Measurements from ENCODE around the gene DNAH6.

The DNAH6 gene

DNA sequence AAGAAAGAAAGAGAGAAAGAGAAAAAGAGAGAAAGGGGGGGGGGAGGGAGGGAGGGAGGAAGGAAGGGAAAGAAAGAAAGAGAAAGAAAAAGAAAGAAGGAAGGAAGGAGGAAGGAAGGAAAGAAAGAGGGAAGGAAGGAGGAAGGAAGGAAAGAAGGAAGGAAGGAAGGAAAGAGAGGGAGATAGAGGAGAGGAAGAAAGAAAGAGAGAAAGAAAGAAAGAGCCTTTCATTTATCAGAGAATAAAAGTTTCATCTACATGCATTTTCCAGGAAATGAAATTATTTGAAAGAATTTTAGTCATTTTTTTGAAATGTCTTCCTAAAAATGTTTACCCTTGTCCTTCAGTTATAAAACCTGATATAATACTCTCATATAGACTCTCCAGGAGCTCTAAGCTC is 192.1 kb downstream of the DNAH6 start:
- Histone ChIP-seq H3K27me3 (ENCODE audit: control insufficient read depth, insufficient read depth, low read length) (no peaks in the 10 kb centered on the region), H3K36me3 (ENCODE audit: control insufficient read depth, insufficient read depth, low read length) (no peaks in the 10 kb centered on the region), H3K4me1 (ENCODE audit: control insufficient read depth, insufficient read depth, low read length) (no peaks in the 10 kb centered on the region), H3K27ac (ENCODE audit: low read length) (no peak overlapping the region), H3K4me3 (ENCODE audit: low read length) (no peak overlapping the region), H3K9me3 (ENCODE audit: control insufficient read depth, insufficient read depth, low read length) (no peaks in the 10 kb centered on the region)
- DNase-seq (ENCODE audit: low read depth, low spot score) = no peak

DNA sequence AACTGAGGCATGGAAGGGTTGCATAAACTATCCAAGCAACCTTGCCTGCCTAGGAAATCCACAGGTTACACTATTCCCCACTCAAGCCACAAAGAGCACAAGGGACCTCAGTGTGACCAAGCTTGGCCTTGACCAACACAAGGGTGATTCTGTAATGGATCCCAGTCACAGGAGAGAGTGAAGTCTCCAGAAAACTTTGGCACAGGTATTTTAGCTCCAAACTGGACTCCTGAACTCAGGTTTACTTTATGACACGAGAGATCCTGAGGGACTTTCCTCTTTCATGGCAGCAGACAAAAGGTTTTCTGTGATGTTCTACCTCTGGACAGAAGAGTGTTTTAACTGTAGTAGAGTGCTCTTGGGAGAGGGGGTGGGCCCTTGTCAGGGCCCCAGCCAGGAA is 195.4 kb downstream of the DNAH6 start:
- DNase-seq (ENCODE audit: low read depth, low spot score) = no peak
- Histone ChIP-seq H3K36me3 (ENCODE audit: control insufficient read depth, insufficient read depth, low read length) (no peaks in the 10 kb centered on the region), H3K27me3 (ENCODE audit: control insufficient read depth, insufficient read depth, low read length) (no peaks in the 10 kb centered on the region), H3K9me3 (ENCODE audit: control insufficient read depth, insufficient read depth, low read length) (no peaks in the 10 kb centered on the region), H3K4me3 (ENCODE audit: low read length) (no peak overlapping the region), H3K27ac (ENCODE audit: low read length) (no peak overlapping the region), H3K4me1 (ENCODE audit: control insufficient read depth, insufficient read depth, low read length) (no peaks in the 10 kb centered on the region)
- WGBS (ENCODE audit: insufficient coverage, insufficient read length) = no CpG with 5 or more reads among the region's 1 CpG

DNA sequence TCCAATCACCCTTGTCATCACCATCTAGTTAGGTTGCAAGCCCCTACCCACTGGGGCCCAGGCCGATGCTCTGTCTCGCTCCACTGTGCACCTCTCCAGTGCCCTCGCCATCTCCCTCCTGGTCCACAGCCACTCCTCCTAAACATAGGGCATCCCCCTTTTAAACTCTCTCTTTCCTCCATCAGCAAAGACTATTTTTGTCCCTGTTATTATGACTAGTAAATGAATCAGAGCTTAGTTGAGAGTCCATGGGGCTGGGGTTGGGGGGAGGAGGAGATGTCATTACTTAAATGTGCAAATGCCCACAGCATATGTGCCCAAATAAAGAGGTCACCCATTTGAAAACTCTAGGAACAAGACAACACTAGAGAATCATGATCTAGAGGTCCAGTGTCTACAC is 197.1 kb downstream of the DNAH6 start:
- H3K4me1 ChIP-seq (ENCODE audit: control insufficient read depth, insufficient read depth, low read length) = no peaks in the 10 kb centered on the region
- H3K36me3 ChIP-seq (ENCODE audit: control insufficient read depth, insufficient read depth, low read length) = no peaks in the 10 kb centered on the region
- no peaks in the 10 kb centered on the region for H3K9me3 ChIP-seq (ENCODE audit: control insufficient read depth, insufficient read depth, low read length)
- DNase-seq (ENCODE audit: low read depth, low spot score) = no peak
- no peak overlapping the region for H3K27ac ChIP-seq (ENCODE audit: low read length)
- no peak overlapping the region for H3K4me3 ChIP-seq (ENCODE audit: low read length)
- H3K27me3 ChIP-seq (ENCODE audit: control insufficient read depth, insufficient read depth, low read length) = no peaks in the 10 kb centered on the region
- WGBS (ENCODE audit: insufficient coverage, insufficient read length) = no CpG with 5 or more reads among the region's 3 CpGs

DNA sequence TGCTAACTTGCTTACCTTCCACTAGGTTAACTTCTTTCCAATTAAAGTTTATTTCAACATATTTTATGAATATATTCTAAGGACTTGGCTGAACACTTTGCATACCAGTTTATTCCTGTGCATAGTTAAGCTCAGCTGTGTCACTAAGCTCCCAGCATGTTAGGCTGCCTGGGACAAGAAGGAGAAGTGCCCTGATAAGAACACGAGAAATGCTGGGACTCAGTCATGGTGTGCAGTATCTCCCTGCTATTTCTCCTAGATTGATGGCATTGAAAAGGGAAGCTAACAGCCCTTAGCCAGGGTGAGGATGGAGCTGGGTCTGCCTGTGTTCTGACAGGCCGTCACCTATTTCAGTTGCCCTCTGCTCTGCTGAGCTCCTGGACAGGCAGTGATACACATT is 200.3 kb downstream of the DNAH6 start:
- no peak for DNase-seq (ENCODE audit: low read depth, low spot score)
- Histone ChIP-seq H3K36me3 (ENCODE audit: control insufficient read depth, insufficient read depth, low read length) (no peaks in the 10 kb centered on the region), H3K27me3 (ENCODE audit: control insufficient read depth, insufficient read depth, low read length) (no peaks in the 10 kb centered on the region), H3K4me1 (ENCODE audit: control insufficient read depth, insufficient read depth, low read length) (no peaks in the 10 kb centered on the region), H3K4me3 (ENCODE audit: low read length) (no peak overlapping the region), H3K9me3 (ENCODE audit: control insufficient read depth, insufficient read depth, low read length) (no peaks in the 10 kb centered on the region), H3K27ac (ENCODE audit: low read length) (no peak overlapping the region)
- WGBS (ENCODE audit: insufficient coverage, insufficient read length) = no CpG with 5 or more reads among the region's 2 CpGs

DNA sequence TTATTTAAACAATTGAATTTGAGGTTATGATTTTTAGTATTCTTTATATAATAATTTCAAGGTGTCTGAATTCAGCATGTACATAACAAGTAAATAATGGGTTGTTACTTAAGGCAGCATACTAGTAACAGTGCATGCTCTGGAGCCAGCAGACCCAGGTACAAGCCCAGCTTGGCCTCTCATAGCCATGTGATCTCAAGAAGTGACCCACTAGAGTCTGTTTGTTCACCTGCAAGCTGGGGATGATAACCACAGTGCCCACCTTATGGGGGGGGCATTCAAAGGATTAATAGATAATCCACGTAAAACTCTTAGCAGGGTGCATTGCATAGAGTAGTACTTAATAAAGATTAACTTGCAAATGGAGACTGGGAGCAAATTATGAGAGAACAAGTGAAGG is 201.0 kb downstream of the DNAH6 start:
- Histone ChIP-seq H3K27me3 (ENCODE audit: control insufficient read depth, insufficient read depth, low read length) (no peaks in the 10 kb centered on the region), H3K9me3 (ENCODE audit: control insufficient read depth, insufficient read depth, low read length) (no peaks in the 10 kb centered on the region), H3K4me3 (ENCODE audit: low read length) (no peak overlapping the region), H3K36me3 (ENCODE audit: control insufficient read depth, insufficient read depth, low read length) (no peaks in the 10 kb centered on the region), H3K4me1 (ENCODE audit: control insufficient read depth, insufficient read depth, low read length) (no peaks in the 10 kb centered on the region), H3K27ac (ENCODE audit: low read length) (no peak overlapping the region)
- WGBS (ENCODE audit: insufficient coverage, insufficient read length) = no CpG with 5 or more reads among the region's 1 CpG
- DNase-seq (ENCODE audit: low read depth, low spot score) = no peak

DNA sequence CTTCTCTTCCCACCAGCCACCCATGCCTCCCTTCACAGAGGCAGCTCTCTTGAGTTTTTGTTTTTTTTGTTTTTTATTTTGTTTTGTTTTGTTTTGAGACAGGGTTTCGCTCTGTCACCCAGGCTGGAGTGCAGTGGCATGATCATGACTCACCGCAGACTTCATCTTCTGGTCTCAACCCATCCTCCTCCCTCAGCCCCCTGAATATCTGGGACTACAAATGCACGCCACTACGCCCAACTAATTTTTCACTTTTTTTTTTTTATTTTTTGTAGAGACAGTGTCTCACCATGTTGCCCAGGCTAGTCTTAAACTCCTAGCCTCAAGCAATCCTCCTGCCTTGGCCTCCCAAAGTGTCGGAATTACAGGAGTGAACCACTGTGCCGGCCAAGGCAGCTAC is 203.1 kb downstream of the DNAH6 start:
- Histone ChIP-seq H3K27me3 (ENCODE audit: control insufficient read depth, insufficient read depth, low read length) (no peaks in the 10 kb centered on the region), H3K36me3 (ENCODE audit: control insufficient read depth, insufficient read depth, low read length) (no peaks in the 10 kb centered on the region), H3K4me3 (ENCODE audit: low read length) (no peak overlapping the region), H3K9me3 (ENCODE audit: control insufficient read depth, insufficient read depth, low read length) (no peaks in the 10 kb centered on the region), H3K4me1 (ENCODE audit: control insufficient read depth, insufficient read depth, low read length) (no peaks in the 10 kb centered on the region), H3K27ac (ENCODE audit: low read length) (no peak overlapping the region)
- WGBS (ENCODE audit: insufficient coverage, insufficient read length) = no CpG with 5 or more reads among the region's 6 CpGs
- DNase-seq (ENCODE audit: low read depth, low spot score) = no peak

DNA sequence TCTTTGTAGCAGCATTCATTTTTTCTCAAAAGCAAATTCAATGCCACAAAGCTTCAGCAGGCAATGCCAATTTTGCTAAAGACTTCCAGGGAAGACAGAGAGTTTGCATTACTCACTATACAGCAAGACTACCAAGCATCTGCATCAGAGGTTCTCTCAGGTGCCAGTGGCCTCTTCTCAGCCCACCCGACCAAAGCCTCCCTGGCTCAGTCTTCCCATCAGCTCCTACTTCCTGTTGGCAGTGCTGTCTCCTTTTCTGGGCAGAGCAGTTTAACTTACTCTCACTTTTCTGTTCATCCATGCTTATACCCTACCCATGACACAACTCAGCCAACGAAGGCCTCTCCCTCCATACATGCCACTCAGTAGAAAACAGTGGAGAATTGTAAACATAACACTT is 207.5 kb downstream of the DNAH6 start:
- H3K36me3 ChIP-seq (ENCODE audit: control insufficient read depth, insufficient read depth, low read length) = no peaks in the 10 kb centered on the region
- WGBS (ENCODE audit: insufficient coverage, insufficient read length) = no CpG with 5 or more reads among the region's 2 CpGs
- no peak for DNase-seq (ENCODE audit: low read depth, low spot score)

DNA sequence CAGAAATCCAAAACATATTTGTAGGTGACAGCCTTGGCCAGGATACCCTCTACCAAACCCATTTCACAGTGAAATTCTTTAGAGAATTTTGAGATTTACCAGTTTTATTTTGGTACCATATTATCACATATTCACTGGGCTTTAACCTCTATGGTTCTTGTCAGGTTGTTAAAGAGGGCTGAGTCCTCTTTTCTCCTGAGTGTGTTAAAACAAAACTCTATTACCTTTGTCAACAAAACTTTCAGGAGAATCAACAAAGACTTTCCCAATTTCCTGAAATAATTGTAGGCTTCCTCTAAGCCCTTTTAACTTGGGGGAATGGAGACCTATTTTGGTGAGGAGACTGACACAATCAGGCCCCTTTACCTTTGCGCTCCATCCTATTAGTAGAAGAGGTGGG is 209.4 kb downstream of the DNAH6 start:
- Histone ChIP-seq H3K4me3 (ENCODE audit: low read length) (no peak overlapping the region), H3K36me3 (ENCODE audit: control insufficient read depth, insufficient read depth, low read length) (no peaks in the 10 kb centered on the region), H3K27ac (ENCODE audit: low read length) (no peak overlapping the region), H3K4me1 (ENCODE audit: control insufficient read depth, insufficient read depth, low read length) (no peaks in the 10 kb centered on the region), H3K9me3 (ENCODE audit: control insufficient read depth, insufficient read depth, low read length) (no peaks in the 10 kb centered on the region), H3K27me3 (ENCODE audit: control insufficient read depth, insufficient read depth, low read length) (no peaks in the 10 kb centered on the region)
- no peak for DNase-seq (ENCODE audit: low read depth, low spot score)
- no CpG with 5 or more reads among the region's 1 CpG for WGBS (ENCODE audit: insufficient coverage, insufficient read length)

More for the DNA sequence above, 207.5 kb downstream of the DNAH6 start:
- H3K9me3 ChIP-seq (ENCODE audit: control insufficient read depth, insufficient read depth, low read length) = no peaks in the 10 kb centered on the region
- H3K27me3 ChIP-seq (ENCODE audit: control insufficient read depth, insufficient read depth, low read length) = no peaks in the 10 kb centered on the region
- no peaks in the 10 kb centered on the region for H3K4me1 ChIP-seq (ENCODE audit: control insufficient read depth, insufficient read depth, low read length)
- H3K4me3 ChIP-seq (ENCODE audit: low read length) = no peak overlapping the region
- H3K27ac ChIP-seq (ENCODE audit: low read length) = no peak overlapping the region

DNA sequence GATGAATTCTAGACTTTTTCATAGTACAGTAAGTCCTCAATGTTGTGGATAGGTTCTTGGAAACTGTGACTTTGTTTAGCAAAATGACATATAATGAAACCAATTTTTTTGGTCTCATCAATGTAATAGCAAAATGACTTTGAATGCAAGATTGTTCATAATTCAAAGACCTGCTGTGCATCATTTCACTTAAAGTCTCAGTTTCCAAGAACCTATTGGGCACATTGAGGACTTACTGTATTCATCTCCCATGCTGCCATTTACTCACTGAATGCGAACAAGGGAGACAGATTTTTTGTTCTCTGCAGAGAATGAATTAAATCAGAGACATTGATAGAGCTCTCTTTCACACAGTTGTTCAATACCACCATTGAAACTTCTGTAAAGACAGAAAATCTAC is 211.0 kb downstream of the DNAH6 start:
- Histone ChIP-seq H3K4me1 (ENCODE audit: control insufficient read depth, insufficient read depth, low read length) (no peaks in the 10 kb centered on the region), H3K27me3 (ENCODE audit: control insufficient read depth, insufficient read depth, low read length) (no peaks in the 10 kb centered on the region), H3K36me3 (ENCODE audit: control insufficient read depth, insufficient read depth, low read length) (no peaks in the 10 kb centered on the region), H3K4me3 (ENCODE audit: low read length) (no peak overlapping the region), H3K27ac (ENCODE audit: low read length) (no peak overlapping the region), H3K9me3 (ENCODE audit: control insufficient read depth, insufficient read depth, low read length) (no peaks in the 10 kb centered on the region)
- WGBS (ENCODE audit: insufficient coverage, insufficient read length) = no CpG with 5 or more reads among the region's 1 CpG
- DNase-seq (ENCODE audit: low read depth, low spot score) = no peak

DNA sequence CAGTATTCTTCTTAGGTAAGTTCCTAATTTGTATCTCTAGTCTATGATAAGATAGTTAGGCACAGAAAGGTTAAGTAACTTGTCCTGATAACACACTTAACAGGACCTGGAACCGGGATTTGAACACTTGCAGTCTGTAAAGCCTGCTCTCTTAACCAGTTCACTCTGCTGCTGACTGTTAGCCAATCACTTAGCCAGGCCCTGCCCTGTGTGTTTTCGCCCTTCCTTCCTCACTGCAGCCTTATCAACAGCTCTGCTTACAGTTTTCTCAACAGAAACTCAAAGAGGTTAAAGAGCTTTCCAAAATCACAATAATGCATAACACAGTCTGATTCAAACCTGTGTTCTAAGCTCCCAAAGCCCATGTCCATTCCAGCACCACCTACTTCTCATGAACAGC is 212.9 kb downstream of the DNAH6 start:
- Histone ChIP-seq H3K36me3 (ENCODE audit: control insufficient read depth, insufficient read depth, low read length) (no peaks in the 10 kb centered on the region), H3K27ac (ENCODE audit: low read length) (no peak overlapping the region), H3K4me3 (ENCODE audit: low read length) (no peak overlapping the region), H3K27me3 (ENCODE audit: control insufficient read depth, insufficient read depth, low read length) (no peaks in the 10 kb centered on the region), H3K9me3 (ENCODE audit: control insufficient read depth, insufficient read depth, low read length) (no peaks in the 10 kb centered on the region), H3K4me1 (ENCODE audit: control insufficient read depth, insufficient read depth, low read length) (no peaks in the 10 kb centered on the region)
- no CpG with 5 or more reads among the region's 2 CpGs for WGBS (ENCODE audit: insufficient coverage, insufficient read length)
- no peak for DNase-seq (ENCODE audit: low read depth, low spot score)

DNA sequence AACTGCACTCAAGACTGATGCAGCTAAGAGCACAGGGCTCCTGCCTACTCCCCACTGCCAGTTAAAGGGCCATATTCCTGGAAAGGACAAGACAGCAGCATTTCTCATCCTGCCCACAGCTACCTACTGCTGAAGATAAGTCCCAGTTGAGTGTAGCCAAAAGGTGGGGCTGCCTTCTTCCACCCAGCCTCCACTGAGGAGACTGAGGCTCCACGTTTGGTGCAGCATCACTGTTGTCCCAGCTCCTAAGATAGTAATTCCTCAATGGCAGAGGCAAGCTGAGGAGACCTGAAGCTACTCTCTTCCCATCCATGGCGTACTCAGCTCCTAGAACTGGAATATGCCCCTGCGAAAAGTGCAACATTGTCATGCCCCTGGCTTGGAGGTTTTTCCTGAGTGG is 214.9 kb downstream of the DNAH6 start:
- H3K27me3 ChIP-seq (ENCODE audit: control insufficient read depth, insufficient read depth, low read length) = no peaks in the 10 kb centered on the region
- H3K9me3 ChIP-seq (ENCODE audit: control insufficient read depth, insufficient read depth, low read length) = no peaks in the 10 kb centered on the region
- H3K4me1 ChIP-seq (ENCODE audit: control insufficient read depth, insufficient read depth, low read length) = no peaks in the 10 kb centered on the region
- H3K36me3 ChIP-seq (ENCODE audit: control insufficient read depth, insufficient read depth, low read length) = no peaks in the 10 kb centered on the region
- H3K4me3 ChIP-seq (ENCODE audit: low read length) = no peak overlapping the region
- DNase-seq (ENCODE audit: low read depth, low spot score) = no peak
- no peak overlapping the region for H3K27ac ChIP-seq (ENCODE audit: low read length)
- no CpG with 5 or more reads among the region's 3 CpGs for whole genome bisulfite sequencing (ENCODE audit: insufficient coverage, insufficient read length)

All from iPS DF 6.9 (cell line).